Mesenteric fat pad (tissue), 1 donor: Measurements from ENCODE around the gene OR2T34. TPM values are rescaled to one million over a fixed set of nuclear protein-coding genes. Genes with fewer than 3 reads are reported as not detected.
"Not testable (repeated sequence)": the region's sequence is repeated elsewhere in the genome, so short reads cannot be mapped to it uniquely, and the experiment has no call there.

Experiments
- DNase-seq: peaks from one replicate; pipeline ENCODE4 v3.0.0-alpha.2; 2020; ENCODE audit warnings: low spot score
- total RNA-seq: library from RNA; stranded (reverse); fragmentation: NEBNext Ultra II Directional; extraction: Animal tissue kit (Norgen Biotek cat#: 25700); gene quantifications from one replicate; pipeline ENCODE4 v1.2.1, GENCODE V29; 2021
- donor health status: DM: yes; HTN: yes; CAD: no.

Gene OR2T34
- total RNA-seq, 1 donor from 2014 or later: not detected

- not testable (repeated sequence) for DNase-seq
Observed at GRCh38 chr1:248565530-248566373, 8.8 kb downstream of the OR2T34 start.

GRCh38 chr1:248562672-248563071, 11.9 kb downstream of the OR2T34 start, which contains the start of gene OR2T29:
OR2T29 (minus strand) TSS chr1:248562772; CDS start chr1:248559491, 3,281 bp downstream.
- DNase-seq: not testable (repeated sequence)

- DNase-seq: not testable (repeated sequence)
Observed at GRCh38 chr1:248551027-248551426, 23.5 kb downstream of the OR2T34 start.

GRCh38 chr1:248547383-248547782, 27.2 kb downstream of the OR2T34 start:
- not testable (repeated sequence) for DNase-seq

- not testable (repeated sequence) for DNase-seq
Observed at GRCh38 chr1:248537449-248537848, 37.1 kb downstream of the OR2T34 start.

Other genes with a start within 250 kb of the OR2T34 start
- gene OR14C36, start 226.0 kb downstream of the OR2T34 start, total RNA-seq: not detected
- not detected for gene OR2T4, start 213.1 kb downstream of the OR2T34 start, total RNA-seq
- gene OR2T6, start 199.0 kb downstream of the OR2T34 start, total RNA-seq: not detected
- gene OR2T1, start 171.7 kb downstream of the OR2T34 start, total RNA-seq: not detected
- gene OR2T2, start 129.1 kb downstream of the OR2T34 start, total RNA-seq: not detected
- not detected for gene OR2T3, start 101.4 kb downstream of the OR2T34 start, total RNA-seq
- gene OR2T5, start 86.2 kb downstream of the OR2T34 start, total RNA-seq: not detected
- gene OR2G6, start 66.7 kb downstream of the OR2T34 start, total RNA-seq: not detected
- not detected for gene OR2T29, start 12.0 kb downstream of the OR2T34 start, total RNA-seq
- not detected for gene OR2T10, start 22.9 kb upstream of the OR2T34 start, total RNA-seq
- not detected for gene OR2T11, start 60.3 kb upstream of the OR2T34 start, total RNA-seq
- gene OR2T35, start 70.5 kb upstream of the OR2T34 start, total RNA-seq: not detected
- not detected for gene OR2T27, start 80.8 kb upstream of the OR2T34 start, total RNA-seq
- gene OR14I1, start 128.0 kb upstream of the OR2T34 start, total RNA-seq: not detected
- not detected for gene LYPD8, start 181.0 kb upstream of the OR2T34 start, total RNA-seq